CD14-positive monocyte (primary cell): ENCODE measurements around the gene CDH13. TPM values are rescaled to one million over a fixed set of nuclear protein-coding genes. Genes with fewer than 3 reads are reported as not detected.

Experiments
- DNase-seq, 3 donors: peaks; one replicate each; pipeline ENCODE4 v3.0.0-alpha.2; 2011 to 2022
- H2AFZ ChIP-seq: 2 replicates; pipeline ENCODE4 v1.6.0; 2012; ENCODE audit warnings: mild to moderate bottlenecking, low read depth, low read length, inconsistent platforms; ENCODE audit not compliant: insufficient read depth, poor library complexity, severe bottlenecking
- H3K27ac ChIP-seq, 2 donors: 1 replicate in 1 of 2; 2 replicates in 1 of 2; pipeline ENCODE4 v1.5.1; 2012 to 2013; ENCODE audit warnings: low read length in 2 of 2, control low read depth in 1 of 2, inconsistent platforms in 1 of 2, low read depth in 1 of 2, mild to moderate bottlenecking in 1 of 2
- H3K27me3 ChIP-seq, 2 donors: one replicate each; pipeline versions ENCODE4 v1.6.0 to v1.6.1; 2011 to 2013; ENCODE audit warnings: low read length in 2 of 2; ENCODE audit not compliant: control insufficient read depth in 2 of 2, insufficient read depth in 2 of 2
- H3K36me3 ChIP-seq, 2 donors: replicated peaks in 1 of 2; 1 replicate in 1 of 2; 2 replicates in 1 of 2; pipeline versions ENCODE4 v1.5.1 to v1.6.1; 2012 to 2013; ENCODE audit warnings: low read length in 2 of 2, control low read depth in 1 of 2, inconsistent platforms in 1 of 2, mild to moderate bottlenecking in 1 of 2; ENCODE audit not compliant: insufficient read depth in 2 of 2, control insufficient read depth in 1 of 2
- H3K4me1 ChIP-seq, 2 donors: 1 replicate in 1 of 2; 2 replicates in 1 of 2; pipeline versions ENCODE4 v1.5.1 to v1.6.1; 2012 to 2013; ENCODE audit warnings: low read length in 2 of 2, control low read depth in 1 of 2, inconsistent platforms in 1 of 2, mild to moderate bottlenecking in 1 of 2, moderate library complexity in 1 of 2; ENCODE audit not compliant: insufficient read depth in 2 of 2, control insufficient read depth in 1 of 2
- H3K4me2 ChIP-seq: replicated peaks from 2 replicates; pipeline ENCODE3; 2012; ENCODE audit warnings: low read length, moderate library complexity, mild to moderate bottlenecking; ENCODE audit not compliant: poor library complexity, severe bottlenecking; ENCODE audit errors: extremely low read depth
- H3K4me3 ChIP-seq, 3 experiments: fragments of 200-600 bp in 1 of 3; sonication (generic) in 1 of 3; replicated peaks in 1 of 3; 1 replicate in 2 of 3; 2 replicates in 1 of 3; pipeline ENCODE4 v1.5.1; 2011 to 2013; ENCODE audit warnings: low read length in 3 of 3, mild to moderate bottlenecking in 3 of 3, control low read depth in 2 of 3, low read depth in 2 of 3, inconsistent platforms in 1 of 3, moderate library complexity in 1 of 3
- H3K79me2 ChIP-seq: 2 replicates; pipeline ENCODE4 v1.6.0; 2012; ENCODE audit warnings: mild to moderate bottlenecking, control low read depth, inconsistent platforms, low read length, moderate library complexity; ENCODE audit not compliant: insufficient read depth
- H3K9ac ChIP-seq: 2 replicates; pipeline ENCODE4 v1.6.0; 2017; ENCODE audit warnings: low read length, mild to moderate bottlenecking; ENCODE audit not compliant: insufficient read depth, poor library complexity, severe bottlenecking
- H3K9me3 ChIP-seq, 2 donors: replicated peaks in 1 of 2; 1 replicate in 1 of 2; 2 replicates in 1 of 2; pipeline versions ENCODE4 v1.5.1 to v1.6.1; 2012 to 2013; ENCODE audit warnings: low read length in 2 of 2, control low read depth in 1 of 2; ENCODE audit not compliant: control insufficient read depth in 1 of 2, insufficient read depth in 1 of 2
- H4K20me1 ChIP-seq: 2 replicates; pipeline ENCODE4 v1.6.0; 2012; ENCODE audit warnings: mild to moderate bottlenecking, low read length, control low read depth, moderate library complexity; ENCODE audit not compliant: insufficient read depth
- H3K27ac Mint-ChIP-seq, 7 donors: one replicate each; pipeline ENCODE4 v1.8.0; 2020; ENCODE audit warnings: mild to moderate bottlenecking in 7 of 7, mixed read lengths in 7 of 7, moderate library complexity in 6 of 7, inconsistent platforms in 2 of 7
- H3K27me3 Mint-ChIP-seq, 3 donors: one replicate each; pipeline ENCODE4 v1.8.0; 2021 to 2022; ENCODE audit warnings: low read depth in 3 of 3, mild to moderate bottlenecking in 3 of 3, mixed read lengths in 3 of 3, moderate library complexity in 3 of 3, inconsistent platforms in 1 of 3
- H3K36me3 Mint-ChIP-seq, 2 donors: one replicate each; pipeline ENCODE4 v1.8.0; 2020; ENCODE audit warnings: mixed read lengths in 2 of 2, inconsistent platforms in 1 of 2, mild to moderate bottlenecking in 1 of 2
- H3K4me1 Mint-ChIP-seq: one replicate; pipeline ENCODE4 v1.8.0; 2020; ENCODE audit warnings: mild to moderate bottlenecking, mixed read lengths
- H3K4me3 Mint-ChIP-seq, 2 donors: one replicate each; pipeline ENCODE4 v1.8.0; 2020; ENCODE audit warnings: mild to moderate bottlenecking in 2 of 2, mixed read lengths in 2 of 2, moderate library complexity in 1 of 2
- H3K9me3 Mint-ChIP-seq, 7 donors: one replicate each; pipeline ENCODE4 v1.8.0; 2020 to 2022; ENCODE audit warnings: mixed read lengths in 7 of 7, mild to moderate bottlenecking in 6 of 7, moderate library complexity in 6 of 7, inconsistent platforms in 2 of 7
- CTCF ChIP-seq: fragments of 200-600 bp; IDR thresholded peaks from one replicate; pipeline ENCODE4 v1.8.0; 2022; ENCODE audit warnings: antibody characterized with exemption, mild to moderate bottlenecking
- WGBS: methylation state at CpG from one replicate; pipeline ENCODE4 v1.1.5; 2013; ENCODE audit warnings: missing lambda C conversion rate; ENCODE audit not compliant: insufficient coverage; 5-methylcytosine and 5-hydroxymethylcytosine counted together
- intact Hi-C, 2 donors: fragments of 100-400 bp; cut with micrococcal nuclease; formaldehyde crosslinking; loops; one replicate each; pipeline versions ENCODE4 v1.15.0 to v1.15.1; 2023
- polyA plus RNA-seq, 3 donors: library from polyadenylated mRNA; depleted of rRNA in 1 of 3; unstranded in 2 of 3; stranded (reverse) in 1 of 3; fragments of 300-500 nt in 2 of 3; fragments of >200 nt in 1 of 3; fragmentation: Illumina TruSeq in 2 of 3; gene quantifications; 1 replicate in 2 of 3; 2 replicates in 1 of 3; pipeline ENCODE4 v1.2.3, GENCODE V29; 2012 to 2021

Gene CDH13
- polyA plus RNA-seq, 3 donors, result 0.13 to 0.19 TPM; not detected in 1

DNA sequence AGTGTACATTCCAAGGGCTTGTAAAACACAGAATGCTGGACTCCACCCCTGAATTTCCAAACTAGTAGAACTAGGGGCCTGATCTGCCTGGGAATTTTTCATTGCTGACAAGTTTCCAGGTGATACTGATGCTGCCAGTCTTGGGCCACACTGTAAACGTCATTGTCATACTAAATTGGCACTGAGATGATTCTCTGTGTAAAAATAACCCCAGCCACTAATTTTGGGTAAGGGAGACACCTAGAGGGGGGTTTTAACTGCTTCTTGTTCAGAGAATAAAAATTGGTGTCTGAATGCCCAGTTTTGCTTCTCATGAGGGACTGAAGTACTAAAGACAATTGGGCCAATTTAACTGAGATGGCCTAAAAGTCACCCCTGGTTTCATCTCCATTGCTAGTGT lies 5.0 kb upstream of the CDH13 start:
- peaks cover 0 to 9% of the 10 kb centered on the region in 2 donors for H3K9me3 ChIP-seq
- no CpG with 5 or more reads among the region's 1 CpG for WGBS
- Mint-ChIP-seq H3K36me3 (no peaks in the 10 kb centered on the region), H3K4me1 (no peaks in the 10 kb centered on the region), H3K9me3 (peaks cover 0 to 7% (median 0%) of the 10 kb centered on the region in 7 donors), H3K27ac (no peak overlapping the region), H3K27me3 (peaks cover 20 to 31% (median 25%) of the 10 kb centered on the region in 3 donors), H3K4me3 (no peak overlapping the region)
- H3K4me1 ChIP-seq, result no peaks in the 10 kb centered on the region
- H3K4me3 ChIP-seq, result no peak overlapping the region
- DNase-seq, result no peak
- H4K20me1 ChIP-seq, result no peaks in the 10 kb centered on the region
- intact Hi-C loops, result no loop called here
- no peaks in the 10 kb centered on the region for H3K79me2 ChIP-seq
- peaks cover 14 to 20% of the 10 kb centered on the region in 2 donors for H3K27me3 ChIP-seq
- no peak overlapping the region for H3K27ac ChIP-seq
- TF ChIP-seq CTCF, result no peak
- H2AFZ ChIP-seq, result no peak overlapping the region
- H3K9ac ChIP-seq, result no peak overlapping the region
- H3K36me3 ChIP-seq, result no peaks in the 10 kb centered on the region
- no peak overlapping the region for H3K4me2 ChIP-seq

DNA sequence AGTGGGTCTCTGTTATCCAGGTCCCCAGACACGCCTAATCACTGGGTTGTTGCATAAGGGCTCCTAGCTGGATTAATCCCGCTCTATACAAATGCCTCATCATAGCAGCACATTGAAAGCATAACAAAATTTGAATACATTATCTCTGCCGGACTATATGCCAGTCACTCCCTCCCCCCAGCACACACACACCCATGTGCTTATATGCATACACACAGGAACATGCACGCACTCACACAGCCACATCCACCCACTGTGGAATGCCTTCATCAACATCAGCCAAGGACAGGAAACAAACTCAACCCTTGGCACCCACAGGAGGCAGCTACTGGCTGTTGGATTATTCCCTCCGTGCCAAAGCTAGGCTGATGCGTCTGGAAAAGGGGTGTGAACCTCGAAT lies 3.5 kb upstream of the CDH13 start:
- no peak overlapping the region for H2AFZ ChIP-seq
- H3K27me3 ChIP-seq, result peaks cover 19 to 34% of the 10 kb centered on the region in 2 donors
- Mint-ChIP-seq H3K36me3 (no peaks in the 10 kb centered on the region), H3K4me3 (no peak overlapping the region), H3K27me3 (peaks cover 30 to 43% (median 39%) of the 10 kb centered on the region in 3 donors), H3K4me1 (no peaks in the 10 kb centered on the region), H3K27ac (no peak overlapping the region), H3K9me3 (peaks cover 0 to 7% (median 1%) of the 10 kb centered on the region in 7 donors)
- no peak for TF ChIP-seq CTCF
- peaks cover 0 to 15% of the 10 kb centered on the region in 2 donors for H3K9me3 ChIP-seq
- H3K4me1 ChIP-seq, result no peaks in the 10 kb centered on the region
- H3K4me3 ChIP-seq, result no peak overlapping the region
- intact Hi-C loops, result no loop called here
- no peak overlapping the region for H3K4me2 ChIP-seq
- no peaks in the 10 kb centered on the region for H3K79me2 ChIP-seq
- no peak overlapping the region for H3K9ac ChIP-seq
- 89% methylated on average over 7 of the region's 7 CpGs for WGBS
- H4K20me1 ChIP-seq, result no peaks in the 10 kb centered on the region
- H3K27ac ChIP-seq, result no peak overlapping the region
- DNase-seq, result no peak
- H3K36me3 ChIP-seq, result no peaks in the 10 kb centered on the region
